Keratinocyte (primary cell): Measurements from ENCODE around the gene PTRH1. TPM values are rescaled to one million over a fixed set of nuclear protein-coding genes. Genes with fewer than 3 reads are reported as not detected.

Source experiments
- DNase-seq: peaks from one replicate; pipeline ENCODE4 v3.0.0-alpha.2; 2011; ENCODE audit warnings: low read depth, missing footprints, low spot score
- FAIRE-seq: peaks from 2 replicates; lab custom pipeline; 2011; peaks lifted over from hg19 to GRCh38; lab: Jason Lieb, UNC
- H2AFZ ChIP-seq: 2 replicates; pipeline ENCODE4 v1.6.0; 2012; ENCODE audit warnings: low read length, control low read depth, inconsistent platforms; ENCODE audit not compliant: control insufficient read depth
- H3K27ac ChIP-seq: 2 replicates; pipeline ENCODE4 v1.5.1; 2011; ENCODE audit warnings: low read length; ENCODE audit not compliant: control insufficient read depth, insufficient read depth
- H3K27me3 ChIP-seq: 3 replicates; pipeline ENCODE4 v1.6.0; 2011; ENCODE audit warnings: low read length; ENCODE audit not compliant: control insufficient read depth, insufficient read depth; ENCODE audit errors: extremely low read depth
- H3K36me3 ChIP-seq, 2 experiments: 2 replicates in 1 of 2; 3 replicates in 1 of 2; pipeline ENCODE4 v1.5.1; 2011; ENCODE audit warnings: low read length in 2 of 2, mild to moderate bottlenecking in 1 of 2; ENCODE audit not compliant: control insufficient read depth in 2 of 2, insufficient read depth in 2 of 2; ENCODE audit errors: extremely low read depth in 1 of 2
- H3K4me1 ChIP-seq: 3 replicates; pipeline ENCODE4 v1.5.1; 2011; ENCODE audit warnings: low read length; ENCODE audit not compliant: control insufficient read depth, insufficient read depth; ENCODE audit errors: extremely low read depth
- H3K4me2 ChIP-seq: 3 replicates; pipeline ENCODE4 v1.6.0; 2011; ENCODE audit warnings: low read depth, low read length; ENCODE audit not compliant: control insufficient read depth, insufficient read depth; ENCODE audit errors: extremely low read depth
- H3K4me3 ChIP-seq, 3 experiments: fragments of 200-600 bp in 1 of 3; sonication (generic) in 1 of 3; 2 replicates in 2 of 3; 3 replicates in 1 of 3; pipeline ENCODE4 v1.5.1; 2011 to 2016; ENCODE audit warnings: low read length in 3 of 3, mild to moderate bottlenecking in 3 of 3, control low read depth in 2 of 3, inconsistent platforms in 1 of 3, low read depth in 1 of 3, mixed read lengths in 1 of 3, mixed run types in 1 of 3, moderate library complexity in 1 of 3; ENCODE audit not compliant: control insufficient read depth in 2 of 3, insufficient read depth in 2 of 3; ENCODE audit errors: extremely low read depth in 1 of 3
- H3K79me2 ChIP-seq: 2 replicates; pipeline ENCODE4 v1.6.0; 2012; ENCODE audit warnings: low read length; ENCODE audit not compliant: control insufficient read depth, insufficient read depth
- H3K9ac ChIP-seq: 3 replicates; pipeline ENCODE4 v1.6.0; 2011; ENCODE audit warnings: low read length; ENCODE audit not compliant: control insufficient read depth, insufficient read depth; ENCODE audit errors: extremely low read depth
- H3K9me1 ChIP-seq: 3 replicates; pipeline ENCODE4 v1.6.0; 2011; ENCODE audit warnings: low read length; ENCODE audit not compliant: control insufficient read depth, insufficient read depth; ENCODE audit errors: extremely low read depth
- H3K9me3 ChIP-seq: 2 replicates; pipeline ENCODE4 v1.5.1; 2012; ENCODE audit warnings: low read depth, low read length; ENCODE audit not compliant: control insufficient read depth
- H4K20me1 ChIP-seq: 3 replicates; pipeline ENCODE4 v1.6.0; 2011; ENCODE audit warnings: low read length; ENCODE audit not compliant: control insufficient read depth, insufficient read depth; ENCODE audit errors: extremely low read depth
- CTCF ChIP-seq, 3 experiments: IDR thresholded peaks in 1 of 3; conservative IDR thresholded peaks in 1 of 3; optimal IDR thresholded peaks in 1 of 3; 2 replicates in 2 of 3; 3 replicates in 1 of 3; pipeline versions ENCODE3 to v1.5.1; 2011; ENCODE audit warnings: low read length in 3 of 3, mild to moderate bottlenecking in 3 of 3, moderate library complexity in 2 of 3, control low read depth in 1 of 3, inconsistent platforms in 1 of 3; ENCODE audit not compliant: insufficient read depth in 2 of 3; ENCODE audit errors: extremely low read depth in 1 of 3
- EZH2 ChIP-seq: IDR thresholded peaks from one replicate; pipeline ENCODE4 v1.6.1; 2012; ENCODE audit warnings: inconsistent platforms, mild to moderate bottlenecking, low read length, moderate library complexity
- dilution Hi-C: fragments of 300-500 bp; cut with MboI; formaldehyde crosslinking; loops from one replicate; pipeline ENCODE4 v1.7.0; 2020; ENCODE audit warnings: low sequenced_read_pairs; ENCODE audit not compliant: extremely low pct_ligation_motif_present
- polyA plus RNA-seq, 5 experiments: library from polyadenylated mRNA; depleted of rRNA in 3 of 5; stranded (reverse) in 3 of 5; stranded (forward) in 1 of 5; unstranded in 1 of 5; fragments of >200 nt; gene quantifications; 1 replicate in 1 of 5; 2 replicates in 3 of 5; 3 replicates in 1 of 5; pipeline versions ENCODE4 v1.2.1 to v1.2.3, GENCODE V29; 2011 to 2012; ENCODE audit warnings: missing spikeins in 2 of 5, low read depth in 1 of 5, low replicate concordance in 1 of 5

Gene PTRH1
- polyA plus RNA-seq, 1 donor (not counting 4 experiments of a cell fraction or from before 2014, with no cell fraction given), result 14.3 TPM

- H2AFZ ChIP-seq, result no peak overlapping the region
- peaks cover 11 to 14% of the 10 kb centered on the region in 2 experiments for H3K36me3 ChIP-seq
- H3K27me3 ChIP-seq, result no peaks in the 10 kb centered on the region
- DNase-seq, result no peak
- no peaks in the 10 kb centered on the region for H3K79me2 ChIP-seq
- H3K4me1 ChIP-seq, result no peaks in the 10 kb centered on the region
- H3K4me2 ChIP-seq, result no peak overlapping the region
- H3K4me3 ChIP-seq, result no peak overlapping the region
- FAIRE-seq, result no peak
- H3K27ac ChIP-seq, result no peak overlapping the region
- no peak overlapping the region for H3K9ac ChIP-seq
- no peaks in the 10 kb centered on the region for H3K9me1 ChIP-seq
- H4K20me1 ChIP-seq, result no peaks in the 10 kb centered on the region
- TF ChIP-seq CTCF (optimal IDR thresholded peaks at IDR 0.05 in 1 of 3, IDR thresholded peaks at IDR 0.05 in 1 of 3, conservative IDR thresholded peaks at IDR 0.05 in 1 of 3; ENCODE audit: extremely low read depth in 1 of 3, insufficient read depth in 2 of 3, low read length in 3 of 3), result no peak
- no peak for TF ChIP-seq EZH2
- dilution Hi-C loops, result no loop called here
- no peaks in the 10 kb centered on the region for H3K9me3 ChIP-seq
Observed at GRCh38 chr9:127693143-127693542, 22.3 kb downstream of the PTRH1 start.

- no peak overlapping the region for H2AFZ ChIP-seq
- no peak overlapping the region for H3K9ac ChIP-seq
- dilution Hi-C loops, result no loop called here
- H3K36me3 ChIP-seq, result peaks cover 14% of the 10 kb centered on the region in 2 experiments
- TF ChIP-seq EZH2 (no peak), CTCF (optimal IDR thresholded peaks at IDR 0.05 in 1 of 3, IDR thresholded peaks at IDR 0.05 in 1 of 3, conservative IDR thresholded peaks at IDR 0.05 in 1 of 3; ENCODE audit: extremely low read depth in 1 of 3, insufficient read depth in 2 of 3, low read length in 3 of 3) (no peak)
- H3K9me3 ChIP-seq, result no peaks in the 10 kb centered on the region
- no peaks in the 10 kb centered on the region for H3K27me3 ChIP-seq
- H4K20me1 ChIP-seq, result no peaks in the 10 kb centered on the region
- H3K79me2 ChIP-seq, result no peaks in the 10 kb centered on the region
- H3K4me1 ChIP-seq, result no peaks in the 10 kb centered on the region
- no peak for FAIRE-seq
- DNase-seq, result no peak
- H3K4me2 ChIP-seq, result no peak overlapping the region
- H3K9me1 ChIP-seq, result no peaks in the 10 kb centered on the region
- H3K27ac ChIP-seq, result no peak overlapping the region
- H3K4me3 ChIP-seq, result no peak overlapping the region
Observed at GRCh38 chr9:127692071-127692470, 23.4 kb downstream of the PTRH1 start.
